ENCODE measurements around the gene NCOR1.

Gene NCOR1

GRCh38 chr17:16036261-16036660, 179.1 kb downstream of the NCOR1 start:
- Histone ChIP-seq H3K4ac (ENCODE audit: low read length) (no peak overlapping the region), H3K23ac (ENCODE audit: low read depth, low read length, poor library complexity) (no peak overlapping the region)
- no CpG with 5 or more reads among the region's 2 CpGs for WGBS, 2 donors (ENCODE audit: extremely low coverage in 2 of 2, insufficient read length in 2 of 2, insufficient replicate concordance in 1 of 2)

GRCh38 chr17:16033729-16034349, 181.5 kb downstream of the NCOR1 start:
- H3K4me3 ChIP-seq (ENCODE audit: low read length in 2 of 2) = no peak overlapping the region
- no peak overlapping the region for H4K91ac ChIP-seq (ENCODE audit: low read depth, low read length, poor library complexity)
- H3K4ac ChIP-seq (ENCODE audit: low read length) = no peak overlapping the region
- H2BK15ac ChIP-seq (ENCODE audit: low read length) = no peak overlapping the region
- no peak for DNase-seq (ENCODE audit: low spot score)
- WGBS, 2 donors (ENCODE audit: extremely low coverage in 2 of 2, insufficient read length in 2 of 2, insufficient replicate concordance in 1 of 2) = no CpG with 5 or more reads among the region's 7 CpGs
- no peak overlapping the region for H2BK120ac ChIP-seq (ENCODE audit: low read depth, low read length)
- H3K4me1 ChIP-seq (ENCODE audit: control insufficient read depth in 2 of 2, insufficient read depth in 1 of 2, low read depth in 1 of 2, low read length in 2 of 2) = no peaks in the 10 kb centered on the region
- H2BK5ac ChIP-seq (ENCODE audit: low read length) = no peak overlapping the region
- no peak overlapping the region for H3K23ac ChIP-seq (ENCODE audit: low read depth, low read length, poor library complexity)
- no peak overlapping the region for H3K14ac ChIP-seq (ENCODE audit: low read length)
- no peak overlapping the region for H4K8ac ChIP-seq (ENCODE audit: low read depth, low read length)
- no peak overlapping the region for H2AK5ac ChIP-seq (ENCODE audit: low read depth, low read length)
- H3K36me3 ChIP-seq (replicated peaks in 1 of 2; ENCODE audit: control insufficient read depth in 2 of 2, insufficient read depth in 2 of 2, low read length in 2 of 2) = peaks cover 17 to 100% of the 10 kb centered on the region in 2 donors
- H2AFZ ChIP-seq (ENCODE audit: low read length) = no peak overlapping the region
- peaks cover 0 to 15% of the 10 kb centered on the region in 2 donors for H3K9me3 ChIP-seq (replicated peaks in 1 of 2; ENCODE audit: control insufficient read depth in 2 of 2, insufficient read depth in 1 of 2, low read depth in 1 of 2, low read length in 2 of 2)
- no peak overlapping the region for H3K4me2 ChIP-seq (ENCODE audit: insufficient read depth, low read length, poor library complexity, severe bottlenecking)
- no peak overlapping the region for H2BK12ac ChIP-seq (ENCODE audit: low read length)
- no peak overlapping the region for H3K9ac ChIP-seq (ENCODE audit: low read depth, low read length, poor library complexity)
- no peak overlapping the region for H3K27ac ChIP-seq (replicated peaks; ENCODE audit: low read length)
- H3K18ac ChIP-seq (ENCODE audit: low read length) = no peak overlapping the region
- H3K27me3 ChIP-seq (ENCODE audit: control insufficient read depth in 3 of 3, insufficient read depth in 3 of 3, low read depth in 1 of 3, low read length in 3 of 3) = no peaks in the 10 kb centered on the region
- no peaks in the 10 kb centered on the region for H3K79me1 ChIP-seq (ENCODE audit: low read depth, low read length)

More at GRCh38 chr17:16036261-16036660, 179.1 kb downstream of the NCOR1 start:
- Histone ChIP-seq H3K4me1 (ENCODE audit: control insufficient read depth in 2 of 2, insufficient read depth in 1 of 2, low read depth in 1 of 2, low read length in 2 of 2) (no peaks in the 10 kb centered on the region), H2AFZ (ENCODE audit: low read length) (no peak overlapping the region), H4K8ac (ENCODE audit: low read depth, low read length) (no peak overlapping the region), H3K27me3 (ENCODE audit: control insufficient read depth in 3 of 3, insufficient read depth in 3 of 3, low read depth in 1 of 3, low read length in 3 of 3) (no peaks in the 10 kb centered on the region), H2BK12ac (ENCODE audit: low read length) (no peak overlapping the region), H3K4me2 (ENCODE audit: insufficient read depth, low read length, poor library complexity, severe bottlenecking) (no peak overlapping the region), H3K4me3 (ENCODE audit: low read length in 2 of 2) (no peak overlapping the region), H2BK15ac (ENCODE audit: low read length) (no peak overlapping the region), H2AK5ac (ENCODE audit: low read depth, low read length) (no peak overlapping the region), H2BK120ac (ENCODE audit: low read depth, low read length) (no peak overlapping the region), H3K18ac (ENCODE audit: low read length) (no peak overlapping the region), H2BK5ac (ENCODE audit: low read length) (no peak overlapping the region), H3K27ac (replicated peaks; ENCODE audit: low read length) (no peak overlapping the region), H3K79me1 (ENCODE audit: low read depth, low read length) (no peaks in the 10 kb centered on the region), H4K91ac (ENCODE audit: low read depth, low read length, poor library complexity) (no peak overlapping the region), H3K14ac (ENCODE audit: low read length) (no peak overlapping the region), H3K36me3 (replicated peaks in 1 of 2; ENCODE audit: control insufficient read depth in 2 of 2, insufficient read depth in 2 of 2, low read length in 2 of 2) (peaks cover 19 to 99% of the 10 kb centered on the region in 2 donors), H3K9ac (ENCODE audit: low read depth, low read length, poor library complexity) (no peak overlapping the region), H3K9me3 (replicated peaks in 1 of 2; ENCODE audit: control insufficient read depth in 2 of 2, insufficient read depth in 1 of 2, low read depth in 1 of 2, low read length in 2 of 2) (peaks cover 0 to 15% of the 10 kb centered on the region in 2 donors)
- no peak for DNase-seq (ENCODE audit: low spot score)

- Histone ChIP-seq H3K27ac (replicated peaks; ENCODE audit: low read length) (no peak overlapping the region), H4K8ac (ENCODE audit: low read depth, low read length) (no peak overlapping the region), H2BK15ac (ENCODE audit: low read length) (no peak overlapping the region), H3K4me1 (ENCODE audit: control insufficient read depth in 2 of 2, insufficient read depth in 1 of 2, low read depth in 1 of 2, low read length in 2 of 2) (no peaks in the 10 kb centered on the region), H3K4ac (ENCODE audit: low read length) (no peak overlapping the region), H3K36me3 (replicated peaks in 1 of 2; ENCODE audit: control insufficient read depth in 2 of 2, insufficient read depth in 2 of 2, low read length in 2 of 2) (peaks cover 25 to 98% of the 10 kb centered on the region in 2 donors), H3K27me3 (ENCODE audit: control insufficient read depth in 3 of 3, insufficient read depth in 3 of 3, low read depth in 1 of 3, low read length in 3 of 3) (no peaks in the 10 kb centered on the region), H4K91ac (ENCODE audit: low read depth, low read length, poor library complexity) (no peak overlapping the region), H3K79me1 (ENCODE audit: low read depth, low read length) (no peaks in the 10 kb centered on the region), H2AFZ (ENCODE audit: low read length) (no peak overlapping the region), H2AK5ac (ENCODE audit: low read depth, low read length) (no peak overlapping the region), H2BK5ac (ENCODE audit: low read length) (no peak overlapping the region), H3K4me3 (ENCODE audit: low read length in 2 of 2) (no peak overlapping the region), H3K14ac (ENCODE audit: low read length) (no peak overlapping the region), H3K23ac (ENCODE audit: low read depth, low read length, poor library complexity) (no peak overlapping the region), H3K18ac (ENCODE audit: low read length) (no peak overlapping the region), H2BK120ac (ENCODE audit: low read depth, low read length) (no peak overlapping the region), H2BK12ac (ENCODE audit: low read length) (no peak overlapping the region), H3K9ac (ENCODE audit: low read depth, low read length, poor library complexity) (no peak overlapping the region), H3K4me2 (ENCODE audit: insufficient read depth, low read length, poor library complexity, severe bottlenecking) (no peak overlapping the region), H3K9me3 (replicated peaks in 1 of 2; ENCODE audit: control insufficient read depth in 2 of 2, insufficient read depth in 1 of 2, low read depth in 1 of 2, low read length in 2 of 2) (peaks cover 0 to 3% of the 10 kb centered on the region in 2 donors)
- no CpG with 5 or more reads among the region's 5 CpGs for WGBS, 2 donors (ENCODE audit: extremely low coverage in 2 of 2, insufficient read length in 2 of 2, insufficient replicate concordance in 1 of 2)
- DNase-seq (ENCODE audit: low spot score) = no peak
Measured at GRCh38 chr17:16027708-16028584, 187.4 kb downstream of the NCOR1 start.

- H3K4me3 ChIP-seq (ENCODE audit: low read length in 2 of 2) = no peak overlapping the region
- H3K4me1 ChIP-seq (ENCODE audit: control insufficient read depth in 2 of 2, insufficient read depth in 1 of 2, low read depth in 1 of 2, low read length in 2 of 2) = no peaks in the 10 kb centered on the region
- H3K9ac ChIP-seq (ENCODE audit: low read depth, low read length, poor library complexity) = no peak overlapping the region
- H3K18ac ChIP-seq (ENCODE audit: low read length) = no peak overlapping the region
- H3K9me3 ChIP-seq (replicated peaks in 1 of 2; ENCODE audit: control insufficient read depth in 2 of 2, insufficient read depth in 1 of 2, low read depth in 1 of 2, low read length in 2 of 2) = peaks cover 0 to 3% of the 10 kb centered on the region in 2 donors
- H2BK12ac ChIP-seq (ENCODE audit: low read length) = no peak overlapping the region
- no peak overlapping the region for H2AFZ ChIP-seq (ENCODE audit: low read length)
- DNase-seq (ENCODE audit: low spot score) = no peak
- no peak overlapping the region for H2BK5ac ChIP-seq (ENCODE audit: low read length)
- H3K36me3 ChIP-seq (replicated peaks in 1 of 2; ENCODE audit: control insufficient read depth in 2 of 2, insufficient read depth in 2 of 2, low read length in 2 of 2) = peaks cover 22 to 98% of the 10 kb centered on the region in 2 donors
- no CpG with 5 or more reads among the region's 5 CpGs for WGBS, 2 donors (ENCODE audit: extremely low coverage in 2 of 2, insufficient read length in 2 of 2, insufficient replicate concordance in 1 of 2)
- no peak overlapping the region for H4K8ac ChIP-seq (ENCODE audit: low read depth, low read length)
- no peak overlapping the region for H3K14ac ChIP-seq (ENCODE audit: low read length)
- no peak overlapping the region for H3K23ac ChIP-seq (ENCODE audit: low read depth, low read length, poor library complexity)
- no peaks in the 10 kb centered on the region for H3K27me3 ChIP-seq (ENCODE audit: control insufficient read depth in 3 of 3, insufficient read depth in 3 of 3, low read depth in 1 of 3, low read length in 3 of 3)
- H3K4me2 ChIP-seq (ENCODE audit: insufficient read depth, low read length, poor library complexity, severe bottlenecking) = no peak overlapping the region
- H2BK120ac ChIP-seq (ENCODE audit: low read depth, low read length) = no peak overlapping the region
- no peak overlapping the region for H3K4ac ChIP-seq (ENCODE audit: low read length)
- H3K27ac ChIP-seq (replicated peaks; ENCODE audit: low read length) = no peak overlapping the region
- H2BK15ac ChIP-seq (ENCODE audit: low read length) = no peak overlapping the region
- H2AK5ac ChIP-seq (ENCODE audit: low read depth, low read length) = no peak overlapping the region
- H3K79me1 ChIP-seq (ENCODE audit: low read depth, low read length) = no peaks in the 10 kb centered on the region
- no peak overlapping the region for H4K91ac ChIP-seq (ENCODE audit: low read depth, low read length, poor library complexity)
Measured at GRCh38 chr17:16026895-16027294, 188.4 kb downstream of the NCOR1 start.
